CD4-positive, alpha-beta T cell treated with Interleukin-6 at 100 ng/mL for 8 hours (primary cell): ENCODE data around the gene GGN.
"Not testable (repeated sequence)": the region's sequence is repeated elsewhere in the genome, so short reads cannot be mapped to it uniquely, and the experiment has no call there.

ENCODE experiments used
- DNase-seq: peaks from one replicate; pipeline ENCODE4 v3.0.0-alpha.2; 2020; ENCODE audit warnings: mixed read lengths, low spot score

Gene GGN

DNA sequence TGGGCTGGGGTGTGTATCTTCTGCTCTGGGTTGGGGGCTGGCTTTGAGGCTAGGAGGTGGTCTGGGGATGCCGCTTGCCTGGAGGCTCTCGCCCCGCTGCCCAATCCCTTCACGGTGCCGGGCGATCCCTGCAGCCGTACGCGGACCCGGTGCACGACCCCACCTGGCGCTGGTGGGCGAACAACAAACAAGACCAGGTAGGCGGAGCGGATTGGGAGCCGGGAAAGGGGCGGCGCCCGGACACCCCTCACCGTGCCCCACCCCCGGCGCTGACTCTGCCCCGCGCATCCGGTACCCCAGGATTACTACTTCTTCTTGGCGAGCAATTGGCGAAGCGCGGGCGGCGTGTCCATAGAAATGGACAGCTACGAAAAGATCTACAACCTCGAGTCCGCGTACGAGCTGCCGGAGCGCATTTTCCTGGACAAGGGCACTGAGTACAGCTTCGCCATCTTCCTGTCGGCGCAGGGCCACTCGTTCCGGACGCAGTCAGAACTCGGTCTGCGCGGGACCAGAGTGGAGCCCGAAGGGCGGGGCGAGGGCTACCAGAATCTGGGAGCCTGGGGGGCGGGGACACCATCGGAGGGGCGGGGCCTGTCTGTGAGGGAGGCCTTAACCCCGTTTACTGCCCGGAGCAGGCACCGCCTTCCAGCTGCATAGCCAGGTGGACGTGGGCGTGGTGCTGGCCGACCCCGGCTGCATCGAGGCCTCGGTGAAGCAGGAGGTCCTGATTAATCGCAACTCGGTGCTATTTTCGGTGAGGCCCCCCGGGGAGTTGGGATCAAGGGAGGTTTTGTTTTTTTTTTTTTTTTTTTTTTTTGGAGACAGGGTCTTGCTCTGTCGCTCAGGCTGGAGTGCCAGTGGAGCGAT lies 25.5 kb downstream of the GGN start:
- peak; percentile 69 for DNase-seq

DNA sequence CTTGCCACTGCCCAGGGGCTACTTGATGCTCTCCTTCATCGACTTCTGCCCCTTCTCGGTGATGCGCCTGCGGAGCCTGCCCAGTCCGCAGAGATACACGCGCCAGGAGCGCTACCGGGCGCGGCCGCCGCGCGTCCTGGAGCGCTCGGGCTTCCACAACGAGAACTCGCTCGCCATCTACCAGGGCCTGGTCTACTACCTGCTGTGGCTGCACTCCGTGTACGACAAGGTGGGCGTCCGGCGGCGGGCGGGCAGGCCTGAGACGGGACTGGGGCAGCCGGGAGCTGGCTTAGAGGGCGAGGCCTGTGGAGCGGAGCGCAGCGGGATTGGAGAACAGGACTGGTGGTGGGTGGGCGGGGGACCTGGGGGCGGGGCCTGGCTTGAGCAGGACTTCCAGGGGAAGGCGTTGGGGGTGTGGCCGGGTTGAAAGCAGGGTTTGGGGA lies 26.2 kb downstream of the GGN start:
- DNase-seq = peak; percentile 67

DNA sequence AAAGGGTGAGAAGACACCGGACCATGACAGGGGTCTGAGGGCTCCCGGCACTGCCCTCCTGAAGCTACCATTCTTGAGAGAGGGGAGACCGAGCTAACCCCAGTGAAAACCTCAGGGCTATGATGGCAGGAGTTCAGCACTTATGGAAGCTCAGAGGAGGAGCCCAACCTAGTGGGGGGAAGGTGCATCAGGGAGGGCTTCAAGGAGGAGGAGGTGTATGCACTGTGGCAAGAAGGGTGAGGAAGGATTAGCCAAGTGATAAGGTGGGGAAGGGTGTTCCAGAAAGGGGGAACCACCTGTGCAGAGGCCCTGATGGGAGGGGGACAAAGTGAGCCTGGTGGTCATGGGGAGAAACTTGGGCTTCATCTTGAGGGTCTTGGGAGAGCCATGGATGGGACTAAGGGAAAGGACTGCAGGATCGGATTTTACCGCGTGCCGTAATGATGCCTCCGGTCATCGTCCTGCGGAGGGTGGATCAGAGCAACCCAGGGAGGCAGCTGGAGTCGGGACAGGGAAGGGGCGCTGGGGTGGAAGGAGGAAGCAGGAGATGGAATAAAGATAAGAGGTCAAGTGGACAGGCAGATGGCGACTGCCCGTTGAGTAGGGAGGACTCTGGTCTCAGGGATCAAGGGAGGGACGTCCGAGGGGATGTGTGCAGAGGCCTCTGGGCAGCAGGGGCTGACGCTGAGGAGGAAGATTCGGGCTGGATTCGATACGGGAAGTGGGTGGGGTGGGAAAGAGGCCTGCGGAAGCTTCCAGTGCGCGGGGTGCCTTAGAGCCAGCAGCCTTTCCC lies 26.8 kb downstream of the GGN start:
- DNase-seq = no peak

DNA sequence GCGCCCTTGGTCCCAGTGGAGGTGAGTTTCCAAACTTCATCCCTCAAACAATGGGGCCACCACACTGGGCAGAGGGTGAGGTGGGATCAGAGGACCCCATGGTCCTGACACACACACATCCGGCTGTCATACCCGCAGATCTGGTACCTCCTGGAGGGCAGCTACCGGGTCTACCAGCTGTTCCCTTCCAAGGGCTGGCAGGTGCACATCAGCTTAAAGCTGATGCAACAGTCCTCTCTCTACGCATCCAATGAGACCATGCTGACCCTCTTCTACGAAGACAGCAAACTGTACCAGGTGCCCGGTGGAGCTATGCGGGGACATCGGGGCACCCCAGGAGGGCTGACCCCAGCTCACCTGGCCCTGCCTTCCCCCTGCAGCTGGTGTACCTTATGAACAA lies 27.5 kb downstream of the GGN start:
- no peak for DNase-seq

DNA sequence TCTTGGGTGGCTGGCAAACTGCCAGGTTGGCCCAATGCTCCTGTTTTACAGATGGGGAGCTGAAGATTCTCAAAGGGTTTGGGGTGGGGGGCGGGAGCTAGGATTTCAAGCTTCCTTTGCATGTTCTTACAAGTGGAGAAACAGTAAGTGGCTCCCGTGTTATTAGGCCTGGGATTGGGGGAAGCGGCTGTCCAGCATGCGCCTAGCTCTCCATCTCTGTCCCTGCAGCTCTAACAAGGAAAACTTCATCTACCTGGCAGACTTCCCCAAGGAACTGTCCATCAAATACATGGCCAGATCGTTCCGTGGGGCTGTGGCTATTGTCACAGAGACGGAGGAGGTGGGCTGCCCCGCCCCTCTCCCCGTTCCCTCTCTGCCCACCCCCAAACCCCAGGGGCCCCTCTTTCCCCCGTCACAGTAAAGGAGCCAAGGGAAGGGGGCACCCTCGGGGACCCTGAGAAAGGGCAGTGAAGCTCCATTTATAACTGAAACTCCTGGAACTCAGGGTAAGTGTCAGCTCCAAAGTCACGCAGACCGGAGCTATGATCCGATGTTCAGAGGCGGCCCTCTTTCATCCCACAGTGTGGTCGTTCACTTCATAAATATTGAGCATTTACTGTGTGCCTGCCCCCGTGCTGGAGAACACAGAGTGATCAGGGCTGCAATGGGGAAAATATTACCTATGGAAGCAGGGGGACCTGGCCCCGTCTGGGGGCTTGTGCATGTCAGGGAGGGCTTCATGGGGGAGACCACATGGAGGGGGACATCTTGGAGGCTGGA lies 28.4 kb downstream of the GGN start:
- DNase-seq = no peak

DNA sequence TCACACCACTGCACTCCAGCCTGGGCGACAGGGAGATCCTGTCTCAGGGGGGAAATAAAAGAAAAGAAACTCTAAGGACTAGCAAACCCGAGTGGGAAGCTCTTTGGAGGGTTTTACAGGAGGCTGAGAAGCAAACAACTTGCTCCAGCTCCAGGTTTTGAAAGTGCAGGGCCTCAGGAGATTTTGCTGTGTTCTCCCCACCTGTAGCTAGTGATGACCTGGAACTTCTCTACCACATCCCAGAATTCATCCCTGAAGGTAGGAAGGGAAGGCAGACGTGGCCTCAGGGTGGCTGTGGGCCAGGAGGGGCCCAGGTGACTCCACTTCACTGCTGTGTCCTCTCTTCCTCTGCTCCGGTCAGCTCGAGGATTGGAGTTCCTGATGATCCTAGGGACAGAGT lies 29.8 kb downstream of the GGN start:
- no peak for DNase-seq

DNA sequence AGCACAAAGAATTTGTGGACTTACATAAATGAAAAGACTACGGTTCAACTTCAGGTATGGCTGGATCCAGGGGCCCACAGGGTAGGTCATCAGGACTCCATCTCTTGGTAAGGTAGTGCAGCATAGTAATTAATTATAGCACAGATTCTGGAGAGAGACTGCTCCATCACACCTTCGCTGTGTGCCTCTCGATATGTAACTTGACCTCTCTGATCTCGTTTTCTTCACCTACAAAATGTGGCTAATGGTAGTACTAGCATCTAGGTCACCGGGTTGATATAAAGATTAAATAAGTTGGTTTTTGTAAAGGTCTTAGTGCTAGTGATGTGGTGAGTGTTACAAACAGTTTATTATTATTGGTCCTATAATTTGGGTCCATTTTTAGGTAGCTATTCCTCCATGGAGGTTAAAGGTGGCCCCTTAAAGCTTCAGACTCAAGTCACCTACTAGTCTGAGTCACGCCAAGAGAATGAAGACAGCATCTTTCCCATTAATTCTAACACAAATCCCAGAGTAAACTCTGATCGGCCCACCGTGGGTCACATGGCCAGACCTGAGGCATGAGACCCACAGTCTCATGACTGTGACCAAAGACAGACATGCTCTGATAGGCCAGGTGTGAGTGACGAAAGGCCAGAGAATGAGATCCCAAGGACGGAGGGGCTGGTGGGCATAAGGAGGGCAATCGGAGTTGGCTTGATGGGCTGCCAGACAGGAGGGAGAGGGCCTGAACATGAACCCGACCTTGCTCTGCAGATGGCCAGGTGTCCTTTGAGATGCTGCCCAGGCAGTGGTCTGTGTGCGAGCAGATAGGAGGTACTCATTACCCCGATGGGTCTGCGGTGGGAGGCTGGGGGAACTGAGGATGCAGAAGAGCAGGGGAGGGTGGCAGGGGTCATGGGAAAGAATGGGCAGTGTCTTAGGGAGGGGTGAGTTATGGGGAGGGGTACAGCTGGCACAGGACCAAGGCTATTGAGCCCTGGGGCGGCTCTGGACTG lies 31.8 kb downstream of the GGN start:
- no peak for DNase-seq

DNA sequence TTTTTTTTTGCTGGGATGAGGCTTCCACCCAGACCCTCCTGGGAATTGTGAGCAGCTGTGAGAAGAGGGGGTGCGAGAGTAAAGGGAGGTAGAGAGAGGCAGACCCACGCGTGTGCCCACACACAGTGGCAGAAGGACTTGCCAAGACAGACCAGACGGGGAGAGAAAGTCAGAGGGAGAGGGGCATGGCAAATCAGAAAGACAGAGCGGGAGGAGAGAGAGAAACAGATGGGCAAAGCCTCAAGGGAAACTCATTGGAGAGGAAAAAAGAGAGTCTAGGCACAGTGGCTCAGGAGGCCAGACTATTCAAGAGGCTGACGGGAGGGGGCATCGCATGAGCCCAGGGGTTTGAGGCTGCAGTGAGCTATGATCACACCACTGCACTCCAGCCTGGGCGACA lies 35.2 kb downstream of the GGN start:
- DNase-seq = no peak

DNA sequence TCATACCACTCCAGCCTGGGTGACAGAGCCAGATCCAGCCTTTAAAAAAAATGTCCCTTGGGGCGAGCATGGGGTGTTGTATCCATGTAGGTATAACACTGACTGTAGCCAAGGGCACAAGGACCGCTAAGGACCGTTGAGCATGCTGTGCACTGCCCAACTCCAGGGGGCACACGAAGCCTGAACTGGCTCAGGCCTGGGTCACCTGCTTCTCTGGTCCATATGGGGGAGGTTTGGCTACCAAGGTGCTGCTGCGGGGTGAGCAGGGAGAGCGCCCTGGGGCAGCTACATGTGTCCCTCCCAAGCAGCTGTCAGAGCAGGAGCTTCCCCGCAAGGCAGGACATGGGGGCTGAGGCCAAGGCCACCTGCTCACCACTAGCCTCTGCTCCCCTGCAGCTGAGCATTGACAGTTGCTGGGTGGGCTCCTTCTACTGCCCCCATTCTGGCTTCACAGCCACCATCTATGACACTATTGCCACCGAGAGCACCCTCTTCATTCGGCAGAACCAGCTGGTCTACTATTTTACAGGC lies 35.9 kb downstream of the GGN start:
- no peak for DNase-seq

DNA sequence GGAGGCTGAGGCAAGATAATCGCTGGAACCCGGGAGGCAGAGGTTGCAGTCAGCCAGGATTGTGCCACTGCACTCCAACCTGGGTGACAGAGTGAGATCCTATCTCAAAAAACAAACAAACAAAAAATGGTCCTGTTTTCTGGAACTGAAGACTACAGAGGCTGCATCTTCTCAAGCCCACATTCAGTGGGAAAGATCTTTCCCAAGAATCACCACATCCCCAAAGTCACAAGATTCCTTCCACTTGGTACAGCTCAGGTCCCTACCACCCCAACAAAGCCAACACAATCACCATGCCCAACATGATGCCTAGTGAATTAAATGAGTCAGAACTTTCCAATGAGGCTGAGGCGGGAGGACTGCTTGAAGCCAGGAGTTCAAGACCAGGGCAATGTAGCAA lies 37.0 kb downstream of the GGN start:
- DNase-seq = no peak

DNA sequence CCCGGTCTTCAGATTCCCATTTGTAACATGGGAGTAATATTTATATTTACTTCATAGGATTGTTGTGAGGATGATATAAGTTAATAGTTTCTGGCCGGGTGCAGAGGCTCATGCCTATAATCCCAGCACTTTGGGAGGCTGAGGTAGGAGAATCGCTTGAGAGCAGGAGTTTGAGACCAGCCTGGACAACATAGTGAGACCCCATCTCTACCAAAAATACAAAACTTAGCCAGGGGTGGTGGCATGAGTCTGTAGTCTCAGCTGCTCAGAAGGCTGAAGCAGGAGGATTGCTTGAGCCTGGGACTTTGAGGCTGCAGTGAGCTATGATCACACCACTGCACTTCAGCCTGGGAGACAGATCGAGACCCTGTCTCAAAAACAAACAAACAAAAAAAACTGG lies 41.0 kb downstream of the GGN start:
- DNase-seq = no peak

DNA sequence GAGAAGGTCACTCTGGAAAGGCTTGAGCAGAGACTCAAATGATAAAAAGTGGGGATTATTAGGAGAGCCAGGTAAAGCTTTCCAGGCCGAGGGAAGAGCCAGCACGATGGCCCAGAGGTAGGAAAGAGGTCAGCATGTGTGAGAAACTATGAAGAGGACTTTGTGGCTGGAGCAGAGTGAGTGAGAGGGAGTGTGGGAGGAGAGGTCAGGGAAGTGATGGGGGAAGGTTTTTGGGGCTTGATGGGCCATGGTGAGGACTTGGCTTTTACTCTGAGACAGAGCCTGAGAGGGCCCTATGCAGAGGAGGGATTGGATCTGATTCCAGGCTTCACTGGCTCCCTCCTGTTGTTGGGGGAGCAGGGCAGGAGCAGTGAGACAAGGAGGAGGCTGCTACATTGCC lies 46.9 kb downstream of the GGN start:
- no peak for DNase-seq

DNA sequence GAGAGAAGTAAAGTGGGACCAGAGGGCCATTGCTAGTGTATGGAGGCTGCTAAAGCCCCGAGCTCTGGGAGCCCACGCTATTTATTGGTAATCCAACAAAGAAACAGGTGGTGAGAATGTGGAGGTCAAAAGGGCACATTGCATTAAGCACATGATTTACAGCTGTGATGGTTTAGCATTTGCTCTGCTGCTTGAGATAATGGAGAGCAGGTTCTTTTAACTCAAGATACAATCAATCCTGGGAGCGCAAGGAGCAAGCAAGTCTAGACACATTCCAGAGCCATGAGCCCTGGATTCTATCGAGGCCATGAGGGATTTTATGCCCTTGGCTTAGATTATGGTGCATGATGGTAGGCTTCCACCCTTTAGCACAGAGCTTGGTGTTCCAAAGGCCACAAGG lies 48.8 kb downstream of the GGN start:
- not testable (repeated sequence) for DNase-seq

DNA sequence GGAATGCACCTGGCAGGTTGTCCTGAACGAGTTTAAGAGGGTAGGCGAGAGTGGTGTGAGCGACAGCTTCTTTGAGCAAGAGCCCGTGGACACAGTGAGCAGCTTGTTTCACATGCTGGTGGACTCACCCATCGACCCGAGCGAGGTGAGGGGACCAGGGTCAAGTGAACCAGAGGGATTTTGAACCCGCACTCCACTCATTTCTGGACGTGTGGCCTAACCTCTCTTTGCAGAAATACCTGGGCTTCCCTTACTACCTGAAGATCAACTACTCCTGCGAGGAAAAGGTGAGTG lies 50.5 kb downstream of the GGN start:
- DNase-seq = no peak

DNA sequence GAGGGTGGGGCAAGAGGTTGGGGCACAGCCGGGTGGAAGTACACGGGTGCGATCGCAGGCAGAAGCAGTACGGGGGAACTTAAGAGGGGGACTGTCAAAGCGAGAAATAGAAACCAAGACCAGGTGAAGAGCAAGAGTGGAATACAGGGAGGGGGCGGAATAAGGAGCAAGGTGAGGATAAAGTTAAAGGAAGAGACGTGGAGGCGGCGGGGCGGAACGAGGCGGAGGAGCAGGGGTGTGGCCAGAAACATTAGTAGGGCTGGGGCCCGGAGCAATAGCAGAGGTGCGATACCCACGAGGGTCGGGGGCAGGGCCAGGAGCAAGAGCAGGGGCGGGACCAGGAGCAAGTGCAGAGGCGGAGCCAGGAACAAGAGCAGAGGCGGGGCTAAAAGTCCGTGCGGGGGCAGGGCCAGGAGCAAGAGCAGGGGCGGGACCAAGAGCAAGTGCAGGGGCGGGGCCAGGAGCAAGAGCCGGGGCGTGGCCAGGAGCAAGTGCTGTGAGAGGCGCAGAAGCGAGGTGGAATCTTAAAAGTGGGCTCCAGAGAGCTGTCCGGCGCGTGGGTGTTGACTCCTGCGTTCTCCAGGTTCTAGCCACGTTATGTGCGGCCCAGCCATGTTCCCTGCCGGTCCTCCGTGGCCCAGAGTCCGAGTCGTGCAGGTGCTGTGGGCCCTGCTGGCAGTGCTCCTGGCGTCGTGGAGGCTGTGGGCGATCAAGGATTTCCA lies 51.0 kb downstream of the GGN start:
- peak; percentile 97 for DNase-seq

DNA sequence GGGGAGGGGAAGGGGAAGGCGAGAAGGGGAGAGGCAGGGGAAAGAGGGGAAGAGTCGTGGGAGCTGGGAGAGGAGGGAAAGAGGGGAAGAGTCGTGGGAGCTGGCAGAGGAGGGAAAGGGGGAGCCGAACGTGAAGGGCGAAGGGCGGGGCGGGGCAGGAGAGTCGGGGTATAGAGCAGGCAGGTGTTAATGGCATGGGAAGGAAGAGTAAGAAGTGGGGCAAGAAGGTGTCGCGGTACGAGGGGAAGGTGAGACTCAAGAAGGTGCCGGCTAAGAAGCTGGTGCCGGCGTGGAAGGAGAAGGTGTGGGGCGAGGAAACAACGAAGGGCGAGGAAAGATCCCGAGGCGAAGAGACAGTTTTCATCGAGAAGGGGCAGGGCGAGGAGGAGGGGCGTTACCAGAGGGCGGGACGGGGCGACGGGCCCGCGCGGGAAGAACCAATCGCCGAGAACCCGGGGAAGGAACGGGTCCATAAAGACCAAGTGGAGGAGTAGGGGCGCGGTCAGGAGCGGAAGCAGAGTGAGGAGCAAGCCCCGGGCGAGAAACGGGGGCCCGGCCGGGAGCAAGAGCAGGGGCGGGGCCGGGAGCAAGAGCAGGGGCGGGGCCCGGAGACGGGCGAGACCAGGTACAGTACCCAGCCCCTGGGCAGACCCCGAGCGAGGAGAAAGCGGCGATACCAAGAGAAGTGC lies 51.7 kb downstream of the GGN start:
- DNase-seq = peak; percentile 95
